SH-SY5Y (cell line): ENCODE data around the gene WNT7A.

Experiments
- GATA2 ChIP-seq: IDR thresholded peaks from 2 replicates; pipeline ENCODE4 v1.6.1; 2011; ENCODE audit warnings: mild to moderate bottlenecking, low read depth, low read length
- GATA3 ChIP-seq: IDR thresholded peaks from 2 replicates; pipeline ENCODE4 v1.6.1; 2011; ENCODE audit warnings: low read depth, mild to moderate bottlenecking, low read length, moderate library complexity

DNA sequence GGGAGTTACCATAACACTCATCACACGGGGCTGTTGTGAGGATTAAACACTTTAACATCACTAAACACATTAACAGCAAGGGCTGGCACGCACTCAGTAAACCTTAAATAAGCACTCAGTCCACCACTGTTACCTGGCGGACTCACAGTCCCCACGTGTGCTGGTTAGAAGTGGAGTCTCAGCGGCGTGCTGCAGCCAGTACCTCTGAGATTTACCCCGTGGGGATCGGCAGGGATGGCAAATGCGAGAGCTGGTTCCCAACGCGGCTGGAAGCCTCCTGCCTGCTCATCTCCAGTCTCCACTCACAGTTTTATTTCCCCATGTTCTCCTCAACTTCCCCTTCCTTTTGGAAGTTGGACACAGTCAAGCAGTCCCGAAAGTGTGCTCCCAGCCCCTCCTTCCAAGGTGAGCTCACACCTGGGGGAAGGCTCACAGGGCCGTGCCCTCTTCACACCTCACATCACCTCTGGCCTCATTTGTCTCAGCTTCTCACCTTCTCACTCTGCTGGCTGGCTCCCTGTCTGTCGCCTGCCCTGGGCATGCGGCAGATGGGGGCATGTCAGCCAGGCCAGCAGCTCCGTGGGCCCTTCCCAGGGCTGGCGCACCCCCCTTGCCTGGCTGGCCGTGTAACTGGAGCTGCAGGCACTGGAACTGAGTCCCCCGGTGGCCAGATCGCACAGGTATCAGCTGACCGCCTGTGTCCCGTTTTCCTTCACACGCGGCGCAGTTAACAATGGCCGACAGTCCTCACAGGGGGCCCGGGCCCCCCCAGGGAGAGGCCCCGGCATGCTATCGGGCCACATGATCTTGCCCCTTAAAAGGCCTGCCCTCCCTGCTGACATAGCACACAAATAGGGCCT, 87.1 kb downstream of the WNT7A start:
- no peak for TF ChIP-seq GATA2
- no peak for TF ChIP-seq GATA3
